ENCODE data around the gene APOE.
"Not testable (repeated sequence)": the region's sequence is repeated elsewhere in the genome, so short reads cannot be mapped to it uniquely, and the experiment has no call there.

Gene APOE

DNA sequence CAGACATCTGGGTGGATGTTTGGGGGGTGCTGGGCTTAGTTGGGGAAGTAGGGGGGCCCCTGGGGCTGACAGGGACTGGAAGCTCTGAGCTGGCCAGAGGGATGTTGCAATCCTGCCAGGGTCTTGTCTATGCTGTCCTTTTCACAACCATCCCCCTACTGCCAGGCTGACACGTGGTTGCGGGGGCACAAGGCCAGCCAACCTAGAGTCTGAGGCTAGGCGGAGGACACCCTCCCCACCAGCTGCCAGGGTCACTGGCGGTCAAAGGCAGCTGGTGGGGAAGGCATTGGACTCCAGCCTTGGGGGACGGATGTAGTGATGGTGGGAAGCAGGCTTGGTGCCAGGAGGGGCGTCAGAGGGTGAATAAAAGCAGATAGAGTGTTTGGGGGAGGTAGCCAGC is 7.3 kb downstream of the APOE start:
- DNase-seq: no peak

GRCh38 chr19:44913512-44914432 is 8.2 kb downstream of the APOE start:
- DNase-seq: not testable (repeated sequence)

GRCh38 chr19:44914433-44915206 is 9.0 kb downstream of the APOE start, which contains the start of gene APOC1:
Gene APOC1 (plus strand): TSS chr19:44914608. CDS start chr19:44914892, 284 bp downstream.
- DNase-seq: peak in 3 of 4 experiments; percentile 39 to 60 (median 45)

- DNase-seq: no peak
Observed at GRCh38 chr19:44924243-44924725, 18.7 kb downstream of the APOE start.

GRCh38 chr19:44925114-44925891 is 19.7 kb downstream of the APOE start:
- DNase-seq: no peak

DNA sequence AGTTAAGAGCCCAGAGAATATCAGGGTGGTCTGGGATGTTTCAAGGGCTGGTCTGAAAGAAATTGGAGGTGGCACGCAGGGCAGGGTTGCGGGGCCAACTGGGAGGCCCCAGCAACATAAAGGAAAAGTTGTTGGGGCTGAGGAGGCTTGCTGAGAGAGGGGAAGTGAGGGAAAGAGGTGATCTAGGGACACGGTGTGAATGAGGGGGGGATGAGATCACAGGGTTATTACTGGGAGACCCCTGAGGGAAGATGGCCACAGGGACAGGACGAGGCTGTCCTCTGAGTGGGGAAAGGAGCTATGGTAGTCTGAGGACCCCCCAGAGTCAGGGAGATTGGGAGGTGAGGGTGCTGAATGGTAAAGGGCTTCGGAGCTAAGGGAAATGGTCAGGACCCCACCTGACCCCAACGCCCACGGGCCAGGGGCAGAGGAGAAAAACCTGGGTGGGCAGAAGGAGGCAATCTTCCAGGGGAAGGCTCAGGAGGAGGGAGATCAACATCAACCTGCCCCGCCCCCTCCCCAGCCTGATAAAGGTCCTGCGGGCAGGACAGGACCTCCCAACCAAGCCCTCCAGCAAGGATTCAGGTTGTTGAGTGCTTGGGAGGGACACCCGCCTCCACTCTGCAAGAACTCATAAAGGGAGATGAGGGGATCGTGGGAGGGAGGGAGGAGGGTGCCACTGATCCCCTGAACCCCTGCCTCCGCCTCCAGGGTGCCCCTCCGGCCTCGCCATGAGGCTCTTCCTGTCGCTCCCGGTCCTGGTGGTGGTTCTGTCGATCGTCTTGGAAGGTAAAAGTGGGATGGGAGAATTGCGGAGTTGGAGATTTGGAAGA is 20.9 kb downstream of the APOE start:
- DNase-seq: not testable (repeated sequence)

DNA sequence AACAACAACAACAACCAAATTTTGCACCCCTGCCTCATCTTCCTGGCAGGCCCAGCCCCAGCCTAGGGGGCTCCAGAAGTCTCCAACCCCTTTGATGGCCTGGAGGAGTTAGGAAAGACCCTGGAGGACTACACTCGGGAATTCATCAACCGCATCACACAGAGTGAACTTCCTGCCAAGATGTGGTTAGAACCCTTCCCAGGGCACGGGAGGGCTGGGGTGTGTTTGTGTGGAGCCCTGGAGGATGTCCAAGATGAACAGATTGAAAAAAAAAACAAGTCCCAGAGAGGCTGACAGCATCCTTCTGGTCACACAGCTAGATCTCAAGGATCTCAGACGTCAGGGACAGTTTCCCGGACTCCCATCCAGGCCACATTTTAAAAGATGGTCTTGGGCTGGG is 22.1 kb downstream of the APOE start:
- no peak for DNase-seq

- DNase-seq: no peak
Observed at GRCh38 chr19:44930088-44930487, 24.5 kb downstream of the APOE start.

- DNase-seq: no peak
Observed at GRCh38 chr19:44931541-44931940, 25.9 kb downstream of the APOE start.

DNA sequence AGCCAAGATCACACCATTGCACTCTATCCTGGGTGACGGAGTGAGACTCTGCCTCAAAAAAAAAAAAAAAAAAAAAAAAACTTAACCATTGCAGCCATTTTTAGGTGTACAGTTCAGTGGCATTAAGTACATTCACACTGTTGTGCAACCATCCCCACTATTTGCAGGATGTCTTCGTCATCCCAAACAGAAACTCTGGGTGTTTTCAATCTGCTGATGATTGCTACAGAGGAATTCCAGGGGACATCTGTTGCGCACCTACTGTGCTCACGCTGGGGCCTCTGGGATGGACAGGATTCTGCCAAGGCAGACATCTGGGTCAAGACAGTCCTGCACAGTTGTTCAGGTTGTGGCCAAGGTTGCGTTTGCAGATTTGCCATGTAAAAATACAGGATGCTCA is 34.1 kb downstream of the APOE start:
- no peak for DNase-seq

GRCh38 chr19:44942067-44942571 is 36.5 kb downstream of the APOE start, which contains the start of gene APOC4:
Gene APOC4 (plus strand): TSS chr19:44942237. CDS start chr19:44942278, 41 bp downstream.
- DNase-seq: no peak

DNA sequence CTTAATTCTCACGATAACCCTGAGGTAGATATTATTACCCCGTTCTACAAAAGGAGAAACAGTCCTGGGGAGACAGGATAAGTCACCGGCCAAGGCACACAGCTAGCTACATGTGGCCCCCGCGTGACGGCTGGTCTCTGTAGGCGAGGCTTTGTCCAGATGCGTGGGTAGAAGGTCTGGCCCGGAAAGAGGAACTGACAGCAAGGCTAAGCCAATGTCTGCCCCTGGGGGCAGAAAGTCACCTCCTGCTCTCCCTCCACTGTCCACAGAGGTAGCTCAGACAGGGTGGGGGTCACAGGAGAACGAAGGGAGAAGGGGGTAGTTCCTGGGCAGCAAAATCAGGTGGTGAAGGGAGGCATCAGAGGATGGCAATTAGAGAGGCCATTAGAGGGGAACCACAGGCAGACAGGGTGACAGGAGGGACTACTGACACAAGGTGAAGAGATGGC is 38.2 kb downstream of the APOE start:
- DNase-seq: no peak

GRCh38 chr19:44947041-44947581 is 41.5 kb downstream of the APOE start:
- DNase-seq: no peak

- no peak for DNase-seq
Observed at GRCh38 chr19:44948237-44948636, 42.6 kb downstream of the APOE start.

GRCh38 chr19:44948763-44949374 is 43.3 kb downstream of the APOE start:
- DNase-seq: no peak

DNA sequence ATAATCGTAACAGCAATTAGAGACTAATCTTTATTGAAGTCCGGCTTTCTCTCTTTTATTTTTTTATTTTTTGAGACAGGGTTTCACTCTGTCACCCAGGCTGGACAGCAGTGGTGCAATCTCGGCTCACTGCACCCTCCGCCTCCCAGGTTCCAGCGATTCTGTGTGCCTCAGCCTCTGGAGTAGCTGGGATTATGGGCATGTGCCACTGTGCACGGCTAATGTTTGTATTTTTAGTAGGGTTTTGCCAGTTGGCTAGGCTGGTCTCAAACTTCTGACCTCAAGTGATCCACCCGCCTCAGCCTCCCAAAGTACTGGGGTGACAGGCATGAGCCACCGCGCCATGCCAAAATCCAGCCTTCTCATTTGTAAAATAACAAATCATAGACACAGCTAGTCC is 44.0 kb downstream of the APOE start:
- no peak for DNase-seq

- peak in 2 of 4 experiments; percentile 16 to 20 for DNase-seq
Observed at GRCh38 chr19:44951179-44952159, 45.9 kb downstream of the APOE start.

- DNase-seq: no peak
Observed at GRCh38 chr19:44954278-44954648, 48.7 kb downstream of the APOE start.

Measured in activated naive CD4-positive, alpha-beta T cell (primary cell).